Endothelial cell of umbilical vein (primary cell): Measurements from ENCODE around the gene SSRP1. TPM values are rescaled to one million over a fixed set of nuclear protein-coding genes. Genes with fewer than 3 reads are reported as not detected.

Experiments
- Bru-seq: library from RNA; stranded (reverse); fragments of 400-500 nt; gene quantifications from one replicate; lab custom pipeline; 2021; lab: Mats Ljungman, UMichigan
- BruChase-seq, 2 experiments: library from RNA; stranded (reverse); fragments of 400-500 nt; gene quantifications; one replicate each; lab custom pipeline; 2021; lab: Mats Ljungman, UMichigan
- BruUV-seq: library from RNA; stranded (reverse); fragments of 400-500 nt; replicated peaks from 2 replicates; lab custom pipeline; 2021; lab: Mats Ljungman, UMichigan
- CTCF ChIA-PET: fragments of 300-600, 350-600 bp; sonication (Branson Sonifier 250); formaldehyde crosslinking; loops from one replicate; lab custom pipeline; 2021; ENCODE audit warnings: antibody characterized with exemption, inconsistent platforms; lab: Charles Lee
- POLR2A ChIA-PET: fragments of 300-600, 350-600 bp; sonication (Branson Sonifier 250); formaldehyde crosslinking; loops from one replicate; lab custom pipeline; 2021; ENCODE audit warnings: antibody characterized with exemption, inconsistent platforms; lab: Charles Lee
- DNase-seq: peaks from one replicate; pipeline ENCODE4 v3.0.0-alpha.2; 2011; ENCODE audit warnings: low read depth, low spot score
- FAIRE-seq: peaks from 2 replicates; lab custom pipeline; 2011; peaks lifted over from hg19 to GRCh38; lab: Jason Lieb, UNC
- H2AFZ ChIP-seq: 2 replicates; pipeline ENCODE4 v1.6.0; 2012; ENCODE audit warnings: low read depth, low read length, control low read depth, inconsistent platforms
- H3K27ac ChIP-seq: 2 replicates; pipeline ENCODE4 v1.5.1; 2011; ENCODE audit warnings: low read depth, mild to moderate bottlenecking, control low read depth, low read length, moderate library complexity; ENCODE audit not compliant: insufficient read depth
- H3K27me3 ChIP-seq, 2 experiments: 2 replicates each; pipeline versions ENCODE4 v1.6.0 to v1.6.1; 2011; ENCODE audit warnings: low read length in 2 of 2, mixed read lengths in 1 of 2; ENCODE audit not compliant: control insufficient read depth in 2 of 2, insufficient read depth in 2 of 2
- H3K36me3 ChIP-seq, 2 experiments: 2 replicates in 1 of 2; 3 replicates in 1 of 2; pipeline ENCODE4 v1.5.1; 2011; ENCODE audit warnings: low read length in 2 of 2, mild to moderate bottlenecking in 1 of 2, moderate library complexity in 1 of 2; ENCODE audit not compliant: control insufficient read depth in 2 of 2, insufficient read depth in 2 of 2; ENCODE audit errors: extremely low read depth in 1 of 2
- H3K4me1 ChIP-seq: 3 replicates; pipeline ENCODE4 v1.5.1; 2011; ENCODE audit warnings: mild to moderate bottlenecking, low read length; ENCODE audit not compliant: control insufficient read depth, insufficient read depth; ENCODE audit errors: extremely low read depth
- H3K4me2 ChIP-seq: 2 replicates; pipeline ENCODE4 v1.6.1; 2011; ENCODE audit warnings: low read length, control low read depth, mixed read lengths; ENCODE audit not compliant: insufficient read depth
- H3K4me3 ChIP-seq, 3 experiments: fragments of 200-600 bp in 1 of 3; sonication (generic), shearing (Covaris generic) in 1 of 3; replicated peaks in 1 of 3; 2 replicates each; pipeline ENCODE4 v1.5.1; 2011 to 2016; ENCODE audit warnings: control low read depth in 3 of 3, low read length in 3 of 3, mild to moderate bottlenecking in 2 of 3, inconsistent platforms in 1 of 3, low read depth in 1 of 3, moderate library complexity in 1 of 3; ENCODE audit not compliant: insufficient read depth in 1 of 3
- H3K79me2 ChIP-seq: 2 replicates; pipeline ENCODE4 v1.6.0; 2012; ENCODE audit warnings: low read length, inconsistent platforms; ENCODE audit not compliant: control insufficient read depth, insufficient read depth
- H3K9ac ChIP-seq: replicated peaks from 2 replicates; pipeline ENCODE3; 2011; ENCODE audit warnings: low read length, control low read depth; ENCODE audit not compliant: insufficient read depth; ENCODE audit errors: extremely low read depth
- H3K9me1 ChIP-seq: replicated peaks from 3 replicates; pipeline ENCODE4 v1.6.0; 2011; ENCODE audit warnings: mild to moderate bottlenecking, low read length; ENCODE audit not compliant: control insufficient read depth, insufficient read depth; ENCODE audit errors: extremely low read depth
- H3K9me3 ChIP-seq: replicated peaks from 2 replicates; pipeline ENCODE4 v1.5.1; 2012; ENCODE audit warnings: low read length, inconsistent platforms; ENCODE audit not compliant: control insufficient read depth, insufficient read depth
- H4K20me1 ChIP-seq: replicated peaks from 2 replicates; pipeline ENCODE3; 2011; ENCODE audit warnings: mild to moderate bottlenecking, low read length; ENCODE audit not compliant: control insufficient read depth, insufficient read depth; ENCODE audit errors: extremely low read depth
- CTCF ChIP-seq, 2 donors: IDR thresholded peaks; 1 replicate in 1 of 2; 2 replicates in 1 of 2; pipeline ENCODE4 v1.5.1; 2011; ENCODE audit warnings: low read length in 2 of 2, mild to moderate bottlenecking in 2 of 2, moderate library complexity in 2 of 2, control low read depth in 1 of 2, inconsistent platforms in 1 of 2, low read depth in 1 of 2; ENCODE audit not compliant: insufficient read depth in 1 of 2; ENCODE audit errors: extremely low read depth in 1 of 2
- EZH2 ChIP-seq: IDR thresholded peaks from 2 replicates; pipeline ENCODE4 v1.6.1; 2012; ENCODE audit warnings: borderline replicate concordance, low read depth, mild to moderate bottlenecking, moderate library complexity, low read length, inconsistent platforms; ENCODE audit not compliant: severe bottlenecking
- FOS ChIP-seq: IDR thresholded peaks from 2 replicates; pipeline ENCODE4 v1.6.1; 2011; ENCODE audit warnings: mild to moderate bottlenecking, low read length, moderate library complexity, borderline replicate concordance; ENCODE audit not compliant: insufficient read depth
- GATA2 ChIP-seq: IDR thresholded peaks from 2 replicates; pipeline ENCODE4 v1.7.0; 2011; ENCODE audit warnings: low read depth, mild to moderate bottlenecking, moderate library complexity, mixed read lengths, low read length; ENCODE audit not compliant: insufficient read length, insufficient read depth
- JUN ChIP-seq: IDR thresholded peaks from 2 replicates; pipeline ENCODE4 v1.6.1; 2011; ENCODE audit warnings: borderline replicate concordance, low read depth; ENCODE audit not compliant: insufficient read length, insufficient read depth
- MAX ChIP-seq: IDR thresholded peaks from 2 replicates; pipeline ENCODE4 v1.6.1; 2011; ENCODE audit not compliant: insufficient read depth, insufficient read length
- MYC ChIP-seq: IDR thresholded peaks from one replicate; pipeline ENCODE4 v1.6.1; 2011; ENCODE audit warnings: mild to moderate bottlenecking, low read depth, low read length
- POLR2A ChIP-seq: IDR thresholded peaks from 2 replicates; pipeline ENCODE4 v1.6.1; 2012; ENCODE audit warnings: low read depth, mild to moderate bottlenecking, control low read depth, low read length
- POLR2AphosphoS5 ChIP-seq: IDR thresholded peaks from 2 replicates; pipeline ENCODE4 v1.6.1; 2012; ENCODE audit warnings: low read depth, mild to moderate bottlenecking, control low read depth, low read length, moderate library complexity; ENCODE audit not compliant: insufficient read depth
- dilution Hi-C: fragments of 300-500 bp; cut with MboI; formaldehyde crosslinking; loops from one replicate; pipeline ENCODE4 v1.15.0; 2019; ENCODE audit warnings: low sequenced_read_pairs; ENCODE audit not compliant: extremely low pct_ligation_motif_present
- intact Hi-C: fragments of 100-400 bp; cut with micrococcal nuclease; formaldehyde crosslinking; loops from one replicate; pipeline ENCODE4 v1.10.0; 2022
- long read RNA-seq: library from polyadenylated mRNA; stranded (forward); transcript quantifications from one replicate; pipeline ENCODE4 v2.0.0, GENCODE V29; 2021
- polyA minus RNA-seq, 3 experiments: library from RNA; depleted of rRNA, polyadenylated mRNA; stranded (reverse); fragments of >200 nt; gene quantifications; 1 replicate in 1 of 3; 2 replicates in 2 of 3; pipeline ENCODE4 v1.2.3, GENCODE V29; 2011
- polyA plus RNA-seq, 4 experiments: library from polyadenylated mRNA; depleted of rRNA in 3 of 4; stranded (reverse) in 3 of 4; unstranded in 1 of 4; fragments of >200 nt; gene quantifications; 2 replicates each; pipeline versions ENCODE4 v1.2.1 to v1.2.3, GENCODE V29; 2011 to 2012; ENCODE audit warnings: missing spikeins in 1 of 4
- total RNA-seq: library from RNA; stranded (reverse); gene quantifications from 2 replicates; pipeline ENCODE4 v1.2.3, GENCODE V29; 2021

The SSRP1 gene
- 140 and 146 TPM in 2 replicates for total RNA-seq
- polyA plus RNA-seq: 123 and 130 TPM in 2 replicates
- polyA plus RNA-seq (2011; cell fraction: cytosol; rRNA removed): 150 and 190 TPM in 2 replicates
- 106 and 107 TPM in 2 replicates for polyA plus RNA-seq (2011; cell fraction: nucleus; rRNA removed)
- 106 and 145 TPM in 2 replicates for polyA plus RNA-seq (2012)
- polyA minus RNA-seq: 121 and 142 TPM in 2 replicates
- polyA minus RNA-seq (2011; cell fraction: cytosol; rRNA and poly(A)+ RNA removed): 156 TPM
- polyA minus RNA-seq (2011; cell fraction: nucleus; rRNA and poly(A)+ RNA removed): 22.6 and 36.0 TPM in 2 replicates
- percentile 82 among the genes with signal in this experiment for Bru-seq, nascent RNA
- percentile 96 among the genes with signal in this experiment for BruChase-seq, experiment 1, labeled RNA remaining after a 6-hour chase
- BruChase-seq, experiment 2, labeled RNA remaining after a 2-hour chase: percentile 86 among the genes with signal in this experiment
- long read RNA-seq, transcript SSRP1-201 (17 exons, 2,819 nt): major isoform, 105 of 171 reads
- long read RNA-seq, partial matches to known transcripts: 58 of 171 reads
- long read RNA-seq, other reads (novel, unspliced or antisense): 8 of 171 reads

- TF ChIP-seq MAX: no peak
- no peak for TF ChIP-seq CTCF (IDR thresholded peaks at IDR 0.05; ENCODE audit: extremely low read depth in 1 of 2, insufficient read depth in 1 of 2, low read depth in 1 of 2, low read length in 2 of 2)
- peak; percentile 61 for TF ChIP-seq MYC
- peak; percentile 82 for TF ChIP-seq POLR2A
- TF ChIP-seq POLR2AphosphoS5: peak; percentile 74
- no peak for TF ChIP-seq GATA2
- TF ChIP-seq FOS: no peak
- TF ChIP-seq EZH2: no peak
- TF ChIP-seq JUN: no peak
- dilution Hi-C loops (no loop called here), intact Hi-C loops (loop anchor here (1.0 to 5.0 kb wide), 4 partner anchors 10 to 332 kb away; partner anchors contain the start of gene ZDHHC5)
- ChIA-PET POLR2A (interaction anchor here (0.9 to 1.1 kb wide), 4 partner anchors 9 to 64 kb away, joined by 3 to 4 read pairs (median 3); no protein-coding TSS in a partner anchor), CTCF (interaction anchor here (0.9 to 1.6 kb wide), 9 partner anchors 10 to 495 kb away, joined by 3 to 10 read pairs (median 5); no protein-coding TSS in a partner anchor)
- Histone ChIP-seq H2AFZ (peak within 1 kb of the TSS; percentile 83), H3K9me1 (no peaks in the 10 kb centered on the region), H3K79me2 (peaks cover 28% of the 10 kb centered on the region), H3K4me2 (peak within 1 kb of the TSS; percentile 79), H3K9ac (peak within 1 kb of the TSS; percentile 85), H4K20me1 (no peaks in the 10 kb centered on the region), H3K27ac (peak within 1 kb of the TSS; percentile 54), H3K27me3 (peaks cover 4 to 9% of the 10 kb centered on the region in 2 experiments), H3K9me3 (no peaks in the 10 kb centered on the region), H3K36me3 (peaks cover 14 to 18% of the 10 kb centered on the region in 2 experiments), H3K4me1 (peaks cover 17% of the 10 kb centered on the region), H3K4me3 (peak within 1 kb of the TSS; percentile 58 to 82 (median 61))
- peak; percentile 77 for DNase-seq
- peak; percentile 95 for FAIRE-seq
- BruUV-seq: no TSS peak
Observed at GRCh38 chr11:57335343-57336110, at the start of gene SSRP1. Gene SSRP1, minus strand, starts transcription at chr11:57335892. Its CDS starts 771 bp downstream, at chr11:57335121.
